Vagina (tissue), 2 donors: ENCODE results near the gene TECR.

Experiments used
- POLR2A ChIP-seq, 2 donors: fragments of 450-650 bp; IDR thresholded peaks; one replicate each; pipeline ENCODE4 v1.6.1; 2017; ENCODE audit warnings: antibody characterized with exemption in 2 of 2, mild to moderate bottlenecking in 2 of 2, moderate library complexity in 2 of 2
- TF ChIP-seq, protein P1 (sequence below), 3 experiments: fragments of 450-650 bp in 2 of 3; fragments of 200-600 bp in 1 of 3; sonication (generic) in 1 of 3; IDR thresholded peaks; one replicate each; pipeline ENCODE4 v1.5.1; 2017 to 2019; ENCODE audit warnings: antibody characterized with exemption in 3 of 3, mild to moderate bottlenecking in 2 of 3, moderate library complexity in 2 of 3

DNA sequence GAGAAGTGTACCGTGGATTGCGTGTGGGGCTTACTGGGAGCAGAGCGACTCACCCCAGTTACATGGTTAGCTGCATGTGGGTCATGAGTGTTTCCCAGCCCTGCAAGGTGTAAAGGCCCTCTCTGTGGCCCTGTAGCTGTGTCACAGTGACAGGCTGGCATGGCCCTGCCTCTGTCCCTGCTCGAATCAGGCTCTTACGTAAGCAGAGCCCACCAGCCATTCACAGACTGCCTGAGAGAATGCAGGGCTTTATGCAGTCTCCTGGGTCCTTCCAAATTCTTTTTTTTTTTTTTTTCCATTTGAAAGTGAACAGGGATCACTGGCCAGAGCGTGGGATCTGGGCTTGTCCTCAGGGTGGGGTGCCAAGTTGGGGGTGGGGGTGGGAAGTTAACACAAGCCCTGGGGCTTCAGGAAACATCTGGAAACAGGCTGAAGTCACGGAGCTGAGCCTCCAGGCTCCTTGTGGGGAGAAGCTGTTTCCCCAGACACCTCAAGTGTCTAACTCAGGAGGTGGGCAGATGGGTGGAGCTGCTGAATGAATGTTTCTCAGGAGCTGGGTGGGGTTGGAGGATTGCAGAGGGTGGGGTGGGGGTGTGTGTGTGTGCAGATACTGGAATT is 13.4 kb downstream of the TECR start:
- TF ChIP-seq, protein P1, sequence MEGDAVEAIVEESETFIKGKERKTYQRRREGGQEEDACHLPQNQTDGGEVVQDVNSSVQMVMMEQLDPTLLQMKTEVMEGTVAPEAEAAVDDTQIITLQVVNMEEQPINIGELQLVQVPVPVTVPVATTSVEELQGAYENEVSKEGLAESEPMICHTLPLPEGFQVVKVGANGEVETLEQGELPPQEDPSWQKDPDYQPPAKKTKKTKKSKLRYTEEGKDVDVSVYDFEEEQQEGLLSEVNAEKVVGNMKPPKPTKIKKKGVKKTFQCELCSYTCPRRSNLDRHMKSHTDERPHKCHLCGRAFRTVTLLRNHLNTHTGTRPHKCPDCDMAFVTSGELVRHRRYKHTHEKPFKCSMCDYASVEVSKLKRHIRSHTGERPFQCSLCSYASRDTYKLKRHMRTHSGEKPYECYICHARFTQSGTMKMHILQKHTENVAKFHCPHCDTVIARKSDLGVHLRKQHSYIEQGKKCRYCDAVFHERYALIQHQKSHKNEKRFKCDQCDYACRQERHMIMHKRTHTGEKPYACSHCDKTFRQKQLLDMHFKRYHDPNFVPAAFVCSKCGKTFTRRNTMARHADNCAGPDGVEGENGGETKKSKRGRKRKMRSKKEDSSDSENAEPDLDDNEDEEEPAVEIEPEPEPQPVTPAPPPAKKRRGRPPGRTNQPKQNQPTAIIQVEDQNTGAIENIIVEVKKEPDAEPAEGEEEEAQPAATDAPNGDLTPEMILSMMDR (IDR thresholded peaks at IDR 0.05) = no peak
- no peak for TF ChIP-seq POLR2A (IDR thresholded peaks at IDR 0.05)
